ENCODE measurements around the gene POLR3B.
"Not testable (repeated sequence)": the region's sequence is repeated elsewhere in the genome, so short reads cannot be mapped to it uniquely, and the experiment has no call there.

POLR3B gene

GRCh38 chr12:106343214-106343528 lies 14.4 kb upstream of the POLR3B start:
- no peak for DNase-seq

DNA sequence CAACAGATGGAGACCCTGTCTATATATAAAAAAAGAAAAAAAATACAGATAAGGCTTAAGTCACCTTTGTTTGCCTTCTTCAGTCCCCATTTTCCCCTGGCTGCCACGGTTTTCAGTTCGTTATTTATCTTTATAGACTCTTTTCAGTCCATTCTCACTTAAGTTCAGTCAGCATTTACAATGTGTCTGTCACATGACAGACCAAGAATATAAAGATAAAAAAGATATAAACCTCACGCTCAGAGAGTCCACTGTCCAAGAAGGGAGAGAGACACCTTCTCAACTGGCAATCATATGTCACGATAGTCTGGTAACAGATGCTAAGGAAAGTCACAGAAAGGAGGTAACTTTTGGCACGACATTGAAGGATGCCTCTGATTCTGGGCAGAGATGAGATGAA lies 13.4 kb upstream of the POLR3B start:
- DNase-seq, result no peak

DNA sequence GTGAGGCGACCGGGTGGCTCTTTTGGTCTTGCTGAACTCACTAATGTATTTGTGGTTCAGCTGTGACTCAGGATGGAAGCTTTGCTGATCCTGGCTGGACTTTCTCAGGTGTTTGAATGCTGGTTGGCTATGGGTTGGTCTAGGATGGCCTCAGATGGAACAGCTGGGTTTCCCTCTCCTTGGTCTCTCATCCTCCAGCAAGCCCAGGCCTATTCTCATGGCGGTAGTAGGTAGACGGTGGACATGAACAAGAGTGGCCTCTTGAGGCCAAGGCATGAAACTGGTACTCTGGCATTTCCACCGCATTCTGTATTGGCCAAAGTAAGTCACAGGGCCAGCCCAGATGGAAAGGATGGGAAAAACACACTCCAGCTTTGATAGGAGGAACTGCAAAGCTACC lies 11.8 kb upstream of the POLR3B start:
- DNase-seq, result no peak

DNA sequence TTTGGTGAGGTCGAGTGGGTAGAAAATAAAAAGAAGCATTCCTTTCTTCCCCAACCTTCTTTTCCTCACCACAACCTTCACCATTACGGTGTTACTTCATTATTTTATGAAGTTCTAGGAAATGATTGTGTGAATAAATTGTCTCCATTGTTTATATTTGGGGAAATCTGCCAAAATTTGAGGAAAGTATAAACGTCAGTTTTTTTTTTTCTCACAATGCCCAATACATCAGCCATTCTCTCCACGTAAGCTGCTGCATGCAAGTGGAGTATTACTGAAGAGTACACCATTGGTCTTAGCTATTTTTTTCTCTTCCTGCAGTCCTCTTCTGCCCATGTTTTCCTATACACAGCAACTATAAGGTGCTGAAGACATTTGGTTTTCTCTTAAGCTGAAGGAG lies 9.1 kb upstream of the POLR3B start:
- no peak for DNase-seq

DNA sequence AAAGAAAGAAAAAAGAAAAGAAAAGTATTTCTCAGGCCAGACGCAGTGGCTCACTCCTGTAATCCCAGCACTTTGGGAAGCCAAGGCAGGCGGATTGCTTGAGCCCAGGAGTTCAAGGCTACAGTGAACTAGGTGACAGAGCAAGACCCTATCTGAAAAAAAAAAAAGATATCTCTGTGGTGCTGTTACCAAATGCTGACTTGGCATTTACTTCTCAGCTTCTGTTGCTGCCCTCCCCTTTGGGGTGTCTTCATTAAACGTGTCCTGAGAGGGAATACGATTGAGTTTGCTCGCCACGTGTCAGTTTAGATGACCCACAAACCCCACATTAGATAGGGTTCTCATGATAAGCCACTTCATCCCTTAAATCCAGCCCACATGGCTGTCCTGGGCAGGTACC lies 4.4 kb upstream of the POLR3B start:
- DNase-seq, result no peak

- no peak for DNase-seq
These were observed 1.1 kb downstream of the POLR3B start for GRCh38 chr12:106358396-106359241.

DNA sequence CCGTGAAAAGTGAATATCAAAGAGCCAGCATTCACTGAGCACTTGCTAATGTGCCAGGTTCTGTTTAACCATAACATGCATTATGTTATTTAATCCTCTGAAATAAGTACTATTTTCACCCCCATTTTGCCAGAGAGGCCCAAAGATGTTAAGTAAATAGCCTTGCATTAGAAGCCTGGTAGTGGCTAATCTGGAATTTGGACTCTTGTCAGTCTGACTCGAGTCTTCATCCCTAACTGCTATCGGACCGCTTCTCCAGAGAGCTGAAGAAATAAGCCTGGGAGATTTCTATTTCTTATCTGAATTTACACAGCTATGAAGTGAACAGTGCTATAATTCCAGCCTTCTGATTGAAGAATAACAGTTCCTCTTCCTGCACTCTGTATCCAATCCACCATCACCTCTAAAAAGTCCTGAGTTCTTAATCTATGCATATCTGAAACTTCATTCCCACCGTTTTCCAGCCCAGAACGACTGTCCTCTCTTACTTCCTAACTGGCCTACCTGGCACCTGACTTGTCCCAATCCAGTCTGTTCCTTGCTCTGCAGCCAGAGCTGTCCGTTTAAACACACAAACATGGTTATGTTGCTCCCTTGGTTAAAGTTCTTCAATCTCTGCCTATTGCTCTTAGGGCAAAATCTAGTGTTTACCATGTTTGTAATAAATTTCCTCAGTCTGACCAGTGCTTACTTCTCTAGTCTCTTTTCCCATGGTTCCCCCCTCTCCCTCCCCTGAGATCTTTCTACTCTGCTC lies 2.3 kb downstream of the POLR3B start:
- DNase-seq, result no peak

GRCh38 chr12:106360400-106360994 lies 2.9 kb downstream of the POLR3B start:
- DNase-seq, result no peak

DNA sequence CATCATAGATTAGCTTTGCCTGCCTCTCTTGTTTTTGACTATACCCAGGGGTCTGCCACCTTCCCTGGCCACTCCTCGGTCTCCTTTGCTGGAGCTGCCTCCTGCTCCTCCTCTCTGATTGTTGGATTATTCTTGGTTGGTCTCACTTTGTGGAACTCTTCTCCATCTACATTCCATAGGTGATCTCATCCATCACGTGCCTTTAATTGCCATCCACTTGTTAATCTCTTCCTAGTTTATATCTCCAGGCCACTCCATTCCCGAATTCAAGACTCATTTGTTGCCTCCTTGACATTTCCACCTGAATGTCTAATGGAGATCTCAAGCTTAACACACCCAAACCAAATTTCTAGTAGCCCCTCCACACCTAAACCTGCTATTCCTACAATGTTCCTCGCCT lies 5.4 kb downstream of the POLR3B start:
- DNase-seq, result no peak

- no peak for DNase-seq
These were observed 6.7 kb downstream of the POLR3B start for GRCh38 chr12:106364261-106364660.

DNA sequence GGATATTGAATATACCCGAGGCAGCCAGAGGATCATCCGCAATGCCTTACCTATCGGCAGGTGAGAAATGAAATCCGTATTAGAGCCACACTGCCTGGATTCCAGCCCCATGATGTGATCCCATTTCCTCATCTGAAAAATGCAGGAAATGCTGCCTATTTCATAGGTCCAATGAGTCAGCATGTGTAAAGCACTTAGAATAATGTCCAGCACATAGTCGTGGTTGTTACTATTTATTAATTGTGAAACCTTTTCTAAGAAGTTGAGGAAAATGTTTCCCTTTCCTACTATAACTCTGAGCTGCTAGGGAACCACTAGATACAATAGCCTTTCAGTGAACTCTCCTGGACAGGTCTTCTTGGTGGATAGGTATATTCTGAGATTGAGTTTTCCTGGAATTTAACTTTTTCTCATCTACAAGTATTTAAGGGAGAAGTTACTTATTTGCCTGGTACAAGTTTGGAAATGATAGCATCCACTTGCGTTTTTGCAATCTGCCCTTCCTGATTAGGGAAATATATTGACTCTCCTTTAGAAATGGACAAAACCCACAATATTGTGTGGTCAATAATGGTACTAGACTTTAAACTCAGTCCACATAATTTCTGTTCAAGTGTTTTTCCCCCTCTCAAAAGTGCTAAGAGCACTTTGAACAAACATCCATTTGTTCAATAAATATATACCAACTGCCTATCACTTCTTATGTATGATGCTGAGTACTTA lies 12.2 kb downstream of the POLR3B start:
- DNase-seq, result no peak

GRCh38 chr12:106378788-106379187 lies 21.2 kb downstream of the POLR3B start:
- DNase-seq, result no peak

- no peak for DNase-seq
These were observed 23.4 kb downstream of the POLR3B start for GRCh38 chr12:106380954-106381353.

- DNase-seq, result not testable (repeated sequence)
These were observed 24.3 kb downstream of the POLR3B start for GRCh38 chr12:106381866-106382265.

- no peak for DNase-seq
These were observed 29.4 kb downstream of the POLR3B start for GRCh38 chr12:106386813-106387535.

GRCh38 chr12:106387848-106388377 lies 30.4 kb downstream of the POLR3B start:
- no peak for DNase-seq

GRCh38 chr12:106389151-106389550 lies 31.6 kb downstream of the POLR3B start:
- no peak for DNase-seq

- DNase-seq, result no peak
These were observed 35.2 kb downstream of the POLR3B start for GRCh38 chr12:106392759-106393158.

GRCh38 chr12:106409878-106410277 lies 52.3 kb downstream of the POLR3B start:
- no peak for DNase-seq

GRCh38 chr12:106412563-106412962 lies 55.0 kb downstream of the POLR3B start:
- no peak for DNase-seq

DNA sequence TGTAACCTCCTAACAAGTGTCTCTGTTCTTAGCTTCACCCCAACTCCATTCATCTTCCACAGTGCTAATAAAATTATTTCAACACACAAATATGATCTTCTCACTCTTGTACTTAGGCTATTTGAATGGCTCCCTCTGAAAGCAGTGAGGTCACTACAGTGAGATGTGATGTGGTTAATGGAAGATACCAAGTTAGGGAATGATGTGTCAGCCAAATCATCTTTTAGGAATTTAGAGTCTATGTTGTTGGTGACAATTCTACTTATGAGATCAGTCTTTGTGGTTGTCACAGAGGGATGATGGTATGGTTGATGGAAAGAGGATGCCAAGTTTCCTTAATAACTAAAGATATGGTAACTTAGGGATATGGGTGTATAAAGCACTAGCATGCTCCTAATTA lies 57.6 kb downstream of the POLR3B start:
- no peak for DNase-seq

- DNase-seq, result no peak
These were observed 58.7 kb downstream of the POLR3B start for GRCh38 chr12:106416273-106416672.

All from CD4-positive, alpha-beta T cell treated with Interleukin-17A for 4 hours (primary cell).